A673 (cell line): ENCODE data around the gene RANBP3L. TPM values are rescaled to one million over a fixed set of nuclear protein-coding genes. Genes with fewer than 3 reads are reported as not detected.
A peak's percentile ranks its signal among the peaks of the same experiment; 100 is the strongest.
"Not testable (repeated sequence)": the region's sequence is repeated elsewhere in the genome, so short reads cannot be mapped to it uniquely, and the experiment has no call there.

Source experiments
- Bru-seq: library from RNA; stranded (reverse); fragments of 400-500 nt; gene quantifications from one replicate; lab custom pipeline; 2021; lab: Mats Ljungman, UMichigan
- BruChase-seq, 2 experiments: library from RNA; stranded (reverse); fragments of 400-500 nt; gene quantifications; one replicate each; lab custom pipeline; 2021; lab: Mats Ljungman, UMichigan
- BruUV-seq: library from RNA; stranded (reverse); fragments of 400-500 nt; replicated peaks from 2 replicates; lab custom pipeline; 2021; lab: Mats Ljungman, UMichigan
- CTCF ChIA-PET: fragments of 300-600 bp; sonication (Branson Sonifier 250); formaldehyde crosslinking; loops from one replicate; lab custom pipeline; 2022; ENCODE audit warnings: antibody characterized with exemption; lab: Charles Lee
- POLR2A ChIA-PET: fragments of 300-600 bp; sonication (Branson Sonifier 250); formaldehyde crosslinking; loops from one replicate; lab custom pipeline; 2022; ENCODE audit warnings: antibody characterized with exemption; ENCODE audit not compliant: low non-redundant PET; lab: Charles Lee
- DNase-seq: peaks from one replicate; pipeline ENCODE4 v3.0.0-alpha.2; 2015; ENCODE audit warnings: low spot score
- H3K27ac ChIP-seq: fragments of 200-600 bp; sonication (generic); 2 replicates; pipeline ENCODE4 v1.5.1; 2016; ENCODE audit warnings: mixed run types, low read depth, mild to moderate bottlenecking, mixed read lengths, antibody characterized with exemption, low read length; ENCODE audit not compliant: poor library complexity, severe bottlenecking
- H3K27me3 ChIP-seq: fragments of 200-600 bp; sonication (generic); replicated peaks from 2 replicates; pipeline ENCODE4 v1.6.1; 2017; ENCODE audit warnings: mixed run types, low read depth, mild to moderate bottlenecking, mixed read lengths, antibody characterized with exemption, low read length; ENCODE audit not compliant: insufficient read depth, poor library complexity
- H3K36me3 ChIP-seq: fragments of 200-600 bp; sonication (generic); 2 replicates; pipeline ENCODE4 v1.6.1; 2016; ENCODE audit warnings: mixed run types, mild to moderate bottlenecking, mixed read lengths, antibody characterized with exemption, low read length; ENCODE audit not compliant: insufficient read depth, poor library complexity, severe bottlenecking
- H3K4me1 ChIP-seq: fragments of 200-600 bp; sonication (generic); 2 replicates; pipeline ENCODE4 v1.6.1; 2017; ENCODE audit warnings: mixed run types, mild to moderate bottlenecking, mixed read lengths, antibody characterized with exemption, low read length; ENCODE audit not compliant: insufficient read depth, poor library complexity, severe bottlenecking
- H3K4me3 ChIP-seq: fragments of 200-600 bp; sonication (generic); 2 replicates; pipeline ENCODE4 v1.5.1; 2016; ENCODE audit warnings: low read depth, mixed run types, mild to moderate bottlenecking, mixed read lengths, low read length; ENCODE audit not compliant: poor library complexity, severe bottlenecking
- H3K9me3 ChIP-seq: fragments of 200-600 bp; sonication (generic); 2 replicates; pipeline ENCODE4 v1.6.1; 2016; ENCODE audit warnings: mixed run types, low read depth, mild to moderate bottlenecking, mixed read lengths, antibody characterized with exemption, low read length; ENCODE audit not compliant: poor library complexity, severe bottlenecking
- CTCF ChIP-seq: fragments of 300-800, 200-600 bp; sonication (generic); conservative IDR thresholded peaks from 2 replicates; pipeline ENCODE4 v1.5.1; 2017; ENCODE audit warnings: low read depth, mild to moderate bottlenecking, antibody characterized with exemption, low read length, moderate library complexity, mixed read lengths
- EZH2 ChIP-seq: fragments of 200-600 bp; sonication (generic); IDR thresholded peaks from 2 replicates; pipeline ENCODE4 v1.6.1; 2017; ENCODE audit warnings: borderline replicate concordance, low read depth, mild to moderate bottlenecking, mixed read lengths, antibody characterized with exemption, low read length; ENCODE audit not compliant: poor library complexity, severe bottlenecking
- intact Hi-C: fragments of 100-400 bp; cut with micrococcal nuclease; formaldehyde crosslinking; loops from one replicate; pipeline ENCODE4 v1.10.0; 2022; ENCODE audit not compliant: unreplicated experiment
- long read RNA-seq: library from polyadenylated mRNA; stranded (forward); transcript quantifications from one replicate; pipeline ENCODE4 v2.0.0, GENCODE V29; 2022
- total RNA-seq: library from RNA; stranded (reverse); gene quantifications from 2 replicates; pipeline ENCODE4 v1.2.3, GENCODE V29; 2021

Gene RANBP3L
- total RNA-seq = not detected in 2 replicates
- percentile 17 among the genes with signal in this experiment for Bru-seq, nascent RNA
- percentile 20 among the genes with signal in this experiment for BruChase-seq, experiment 1, labeled RNA remaining after a 2-hour chase
- BruChase-seq, experiment 2, labeled RNA remaining after a 6-hour chase = percentile 13 among the genes with signal in this experiment
- long read RNA-seq = 0 reads

- BruUV-seq = no TSS peak
- POLR2A ChIA-PET = no interaction called here
- no peak within 1 kb of the TSS for H3K27ac ChIP-seq
- intact Hi-C loops = no loop called here
- CTCF ChIA-PET = interaction anchor here (1.1 kb wide), 1 partner anchor 223 kb away, joined by 3 read pairs; no protein-coding TSS in a partner anchor
- H3K9me3 ChIP-seq = no peaks in the 10 kb centered on the region
- peaks cover 10% of the 10 kb centered on the region for H3K4me1 ChIP-seq
- no peaks in the 10 kb centered on the region for H3K36me3 ChIP-seq
- DNase-seq = peak; percentile 63
- no peaks in the 10 kb centered on the region for H3K27me3 ChIP-seq
- H3K4me3 ChIP-seq = peak within 1 kb of the TSS; percentile 15
- no peak for TF ChIP-seq EZH2
- no peak for TF ChIP-seq CTCF
Observed at GRCh38 chr5:36301858-36302603, at the start of gene RANBP3L. TSS of gene RANBP3L (minus strand) at chr5:36301902. CDS start at chr5:36301416, 486 bp downstream.

DNA sequence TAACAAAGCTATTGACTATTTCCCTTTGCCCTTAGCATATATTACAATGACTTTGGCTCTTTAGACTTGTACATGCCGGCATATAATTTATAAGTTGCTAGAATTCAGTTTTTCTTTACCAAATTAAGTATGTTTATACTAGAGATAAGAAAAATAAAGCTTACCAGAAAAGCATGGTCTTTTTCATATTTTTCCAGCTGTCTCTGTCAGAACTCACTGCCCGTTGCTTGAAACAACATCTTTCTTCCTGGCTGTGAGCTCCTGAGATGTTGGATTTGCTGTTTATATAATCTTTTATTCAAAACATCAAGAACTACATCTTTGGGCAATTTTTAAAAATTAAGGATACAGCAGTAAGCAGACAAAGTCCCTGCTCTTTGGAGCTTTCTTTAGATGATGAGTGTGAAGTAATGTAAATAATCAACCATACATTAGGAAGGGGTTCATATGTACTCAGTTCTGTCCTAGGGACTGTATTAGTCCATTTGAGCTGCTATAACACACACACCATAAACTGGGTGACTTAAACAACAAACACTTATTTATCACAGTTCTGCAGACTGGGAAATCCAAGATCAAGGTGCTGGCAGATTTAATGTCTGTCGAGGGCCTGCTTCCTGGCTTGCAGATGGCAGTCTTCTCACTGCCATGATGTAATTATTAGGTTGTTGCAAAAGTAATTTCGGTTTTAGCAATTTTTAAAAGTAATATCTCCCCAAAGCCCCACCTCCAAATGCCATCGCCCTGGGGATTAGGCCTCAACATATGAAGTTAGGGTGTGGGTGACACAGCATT, 45.4 kb upstream of the RANBP3L start:
- TF ChIP-seq CTCF (no peak), EZH2 (no peak)
- intact Hi-C loops = no loop called here
- no peak overlapping the region for H3K4me3 ChIP-seq
- CTCF ChIA-PET = no interaction called here
- POLR2A ChIA-PET = no interaction called here
- H3K9me3 ChIP-seq = no peaks in the 10 kb centered on the region
- no peaks in the 10 kb centered on the region for H3K4me1 ChIP-seq
- no peaks in the 10 kb centered on the region for H3K36me3 ChIP-seq
- no peaks in the 10 kb centered on the region for H3K27me3 ChIP-seq
- no peak overlapping the region for H3K27ac ChIP-seq
- BruUV-seq = no TSS peak
- no peak for DNase-seq

DNA sequence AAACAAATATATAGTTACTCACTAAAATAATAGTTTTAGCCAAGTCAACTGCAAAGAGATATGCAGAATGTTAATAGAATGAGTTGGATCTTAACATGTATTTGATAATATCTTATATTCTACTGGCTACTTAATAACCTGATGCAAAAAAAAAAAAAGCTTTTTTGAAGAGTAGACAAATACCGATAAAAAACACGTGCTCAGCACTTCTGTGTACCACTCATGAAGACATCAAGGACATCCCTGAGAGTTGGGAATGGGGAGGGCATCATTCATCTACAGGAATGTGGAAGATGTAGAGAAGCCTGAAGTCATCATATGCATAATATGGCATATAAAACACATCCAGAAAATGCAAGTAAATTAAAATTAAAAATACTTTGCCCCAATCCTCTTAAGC, 43.2 kb upstream of the RANBP3L start:
- intact Hi-C loops = no loop called here
- H3K27me3 ChIP-seq = no peaks in the 10 kb centered on the region
- no peak for TF ChIP-seq CTCF
- no peak for TF ChIP-seq EZH2
- DNase-seq = no peak
- no peaks in the 10 kb centered on the region for H3K9me3 ChIP-seq
- H3K4me1 ChIP-seq = no peaks in the 10 kb centered on the region
- no peak overlapping the region for H3K4me3 ChIP-seq
- POLR2A ChIA-PET = no interaction called here
- CTCF ChIA-PET = no interaction called here
- H3K27ac ChIP-seq = no peak overlapping the region
- BruUV-seq = no TSS peak
- no peaks in the 10 kb centered on the region for H3K36me3 ChIP-seq

- H3K27me3 ChIP-seq, POLR2A ChIA-PET, CTCF ChIA-PET, H3K9me3 ChIP-seq, DNase-seq, H3K4me3 ChIP-seq, H3K4me1 ChIP-seq, H3K36me3 ChIP-seq, H3K27ac ChIP-seq, intact Hi-C loops, BruUV-seq: not testable (repeated sequence)
Observed at GRCh38 chr5:36341720-36342119, 40.0 kb upstream of the RANBP3L start.
